CD8-positive, alpha-beta memory T cell (primary cell): ENCODE results near the gene PRDX3. TPM values are rescaled to one million over a fixed set of nuclear protein-coding genes. Genes with fewer than 3 reads are reported as not detected.

Experiments
- CTCF ChIA-PET: fragments of 350-600 bp; sonication (Branson Sonifier 250); formaldehyde crosslinking; loops from one replicate; lab custom pipeline; 2021; ENCODE audit warnings: antibody characterized with exemption; lab: Charles Lee
- POLR2A ChIA-PET: fragments of 350-600 bp; sonication (Branson Sonifier 250); formaldehyde crosslinking; loops from one replicate; lab custom pipeline; 2021; ENCODE audit warnings: antibody characterized with exemption; lab: Charles Lee
- DNase-seq, 5 donors: peaks; one replicate each; pipeline versions ENCODE4 v3.0.0 to v3.0.0-alpha.2; 2020 to 2022; ENCODE audit warnings: mixed read lengths in 1 of 5
- H3K27ac ChIP-seq: one replicate; pipeline ENCODE4 v1.7.0; 2013; ENCODE audit warnings: low read depth, mild to moderate bottlenecking, low read length, moderate library complexity
- H3K27me3 ChIP-seq: 2 replicates; pipeline ENCODE4 v1.7.0; 2013; ENCODE audit warnings: low read length, mild to moderate bottlenecking; ENCODE audit not compliant: insufficient read depth, poor library complexity, severe bottlenecking
- H3K36me3 ChIP-seq: 2 replicates; pipeline ENCODE4 v1.7.0; 2013; ENCODE audit warnings: mild to moderate bottlenecking, low read length, moderate library complexity; ENCODE audit not compliant: insufficient read depth
- H3K4me1 ChIP-seq: 2 replicates; pipeline ENCODE4 v1.7.0; 2013; ENCODE audit warnings: mild to moderate bottlenecking, low read length, moderate library complexity; ENCODE audit not compliant: insufficient read depth
- H3K4me3 ChIP-seq: 2 replicates; pipeline ENCODE4 v1.7.0; 2013; ENCODE audit warnings: mild to moderate bottlenecking, low read length
- H3K9me3 ChIP-seq: 2 replicates; pipeline ENCODE4 v1.7.0; 2013; ENCODE audit warnings: mild to moderate bottlenecking, low read length
- H3K27ac Mint-ChIP-seq, 8 donors: one replicate each; pipeline ENCODE4 v1.8.0; 2020 to 2021; ENCODE audit warnings: mixed read lengths in 8 of 8, mild to moderate bottlenecking in 6 of 8, inconsistent platforms in 3 of 8, moderate library complexity in 3 of 8
- H3K27me3 Mint-ChIP-seq, 2 donors: one replicate each; pipeline ENCODE4 v1.8.0; 2020 to 2021; ENCODE audit warnings: mixed read lengths in 2 of 2, mild to moderate bottlenecking in 1 of 2, moderate library complexity in 1 of 2
- H3K36me3 Mint-ChIP-seq, 3 donors: one replicate each; pipeline ENCODE4 v1.8.0; 2020 to 2021; ENCODE audit warnings: mixed read lengths in 3 of 3, inconsistent platforms in 1 of 3, mild to moderate bottlenecking in 1 of 3
- H3K4me1 Mint-ChIP-seq, 3 donors: one replicate each; pipeline ENCODE4 v1.8.0; 2020 to 2021; ENCODE audit warnings: mixed read lengths in 3 of 3, inconsistent platforms in 1 of 3, mild to moderate bottlenecking in 1 of 3
- H3K4me3 Mint-ChIP-seq, 7 donors: one replicate each; pipeline ENCODE4 v1.8.0; 2020 to 2021; ENCODE audit warnings: mixed read lengths in 7 of 7, mild to moderate bottlenecking in 6 of 7, moderate library complexity in 4 of 7, inconsistent platforms in 2 of 7
- H3K9me3 Mint-ChIP-seq, 5 donors: one replicate each; pipeline ENCODE4 v1.8.0; 2020 to 2022; ENCODE audit warnings: mixed read lengths in 5 of 5, mild to moderate bottlenecking in 3 of 5, moderate library complexity in 2 of 5, inconsistent platforms in 1 of 5
- polyA plus RNA-seq: library from polyadenylated mRNA; unstranded; fragments of 300-500 nt; fragmentation: Illumina TruSeq; gene quantifications from one replicate; pipeline ENCODE4 v1.2.3, GENCODE V29; 2021
- total RNA-seq, 2 experiments: library from RNA; stranded (reverse); gene quantifications; one replicate each; pipeline ENCODE4 v1.2.3, GENCODE V29; 2021

The PRDX3 gene
- total RNA-seq (100 to 1,000 TPM; 203 to 207 TPM), polyA plus RNA-seq (83.3 TPM)

GRCh38 chr10:119178372-119179119 lies at the start of gene PRDX3:
Gene PRDX3 (minus strand): TSS chr10:119178812. CDS start chr10:119178790, 22 bp downstream.
- H3K36me3 ChIP-seq, result peaks cover 2% of the 10 kb centered on the region
- Mint-ChIP-seq H3K4me1 (peaks cover 32 to 47% (median 42%) of the 10 kb centered on the region in 3 donors), H3K27ac (peak within 1 kb of the TSS; percentile 72 to 99 (median 94)), H3K4me3 (peak within 1 kb of the TSS; percentile 90 to 99 (median 96)), H3K27me3 (peaks cover 0 to 1% of the 10 kb centered on the region in 2 donors), H3K9me3 (no peaks in the 10 kb centered on the region), H3K36me3 (peaks cover 0 to 28% (median 4%) of the 10 kb centered on the region in 3 donors)
- no peaks in the 10 kb centered on the region for H3K27me3 ChIP-seq
- H3K4me3 ChIP-seq, result peak within 1 kb of the TSS; percentile 78
- peak; percentile 85 to 94 (median 90) for DNase-seq
- POLR2A ChIA-PET, result interaction anchor here (0.8 kb wide), 1 partner anchor 75 kb away, joined by 4 read pairs; the partner anchor contains the start of gene DENND10
- CTCF ChIA-PET, result interaction anchor here (1.2 kb wide), 1 partner anchor 28 kb away, joined by 5 read pairs; no protein-coding TSS in a partner anchor
- peak within 1 kb of the TSS; percentile 73 for H3K27ac ChIP-seq
- H3K9me3 ChIP-seq, result no peaks in the 10 kb centered on the region
- H3K4me1 ChIP-seq, result peaks cover 25% of the 10 kb centered on the region

DNA sequence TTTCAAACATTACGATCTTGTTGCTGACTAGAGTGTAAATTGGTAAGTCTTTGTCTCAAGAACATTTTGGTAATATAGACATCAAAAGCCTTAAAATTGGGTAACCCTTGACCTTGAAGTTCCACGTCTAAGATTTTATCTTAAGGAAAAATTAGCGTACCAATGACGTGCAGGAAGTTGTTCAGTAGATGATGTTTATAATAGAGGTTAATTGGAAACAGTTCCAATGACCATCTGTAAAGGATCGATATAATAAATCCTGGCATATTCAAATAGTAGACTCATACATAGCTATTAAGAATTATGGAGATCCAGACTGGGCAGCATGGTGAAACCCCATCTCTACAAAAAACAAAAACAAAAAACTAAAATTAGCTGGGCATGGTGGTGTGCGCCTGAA lies 49.2 kb upstream of the PRDX3 start:
- H3K4me1 Mint-ChIP-seq, result peaks cover 16 to 35% (median 22%) of the 10 kb centered on the region in 3 donors
- CTCF ChIA-PET, result no interaction called here
- peaks cover under 1% of the 10 kb centered on the region for H3K4me1 ChIP-seq
- H3K4me3 ChIP-seq, result no peak overlapping the region
- peaks cover 0 to 1% of the 10 kb centered on the region in 2 donors for H3K27me3 Mint-ChIP-seq
- no peak overlapping the region for H3K27ac ChIP-seq
- H3K27me3 ChIP-seq, result no peaks in the 10 kb centered on the region
- POLR2A ChIA-PET, result no interaction called here
- no peaks in the 10 kb centered on the region for H3K36me3 ChIP-seq
- no peak for DNase-seq
- no peak overlapping the region for H3K4me3 Mint-ChIP-seq
- peaks cover 3 to 7% (median 6%) of the 10 kb centered on the region in 3 donors for H3K36me3 Mint-ChIP-seq
- H3K9me3 ChIP-seq, result no peaks in the 10 kb centered on the region
- H3K9me3 Mint-ChIP-seq, result peaks cover 0 to 5% (median 3%) of the 10 kb centered on the region in 5 donors
- no peak overlapping the region for H3K27ac Mint-ChIP-seq

- H3K4me3 Mint-ChIP-seq, result no peak overlapping the region
- no peak overlapping the region for H3K4me3 ChIP-seq
- H3K4me1 Mint-ChIP-seq, result peaks cover 4 to 26% (median 18%) of the 10 kb centered on the region in 3 donors
- peaks cover 0 to 3% (median 0%) of the 10 kb centered on the region in 3 donors for H3K36me3 Mint-ChIP-seq
- H3K27me3 ChIP-seq, result no peaks in the 10 kb centered on the region
- no peaks in the 10 kb centered on the region for H3K9me3 ChIP-seq
- H3K27me3 Mint-ChIP-seq, result no peaks in the 10 kb centered on the region
- POLR2A ChIA-PET, result no interaction called here
- no peak overlapping the region for H3K27ac ChIP-seq
- CTCF ChIA-PET, result interaction anchor here (1.5 kb wide), 1 partner anchor 16 kb away, joined by 5 read pairs; no protein-coding TSS in a partner anchor
- H3K9me3 Mint-ChIP-seq, result no peaks in the 10 kb centered on the region
- no peak for DNase-seq
- no peaks in the 10 kb centered on the region for H3K4me1 ChIP-seq
- no peaks in the 10 kb centered on the region for H3K36me3 ChIP-seq
- peak overlapping the region in 1 of 8 donors; percentile 72 for H3K27ac Mint-ChIP-seq
Measured at GRCh38 chr10:119225083-119225658, 46.6 kb upstream of the PRDX3 start.

DNA sequence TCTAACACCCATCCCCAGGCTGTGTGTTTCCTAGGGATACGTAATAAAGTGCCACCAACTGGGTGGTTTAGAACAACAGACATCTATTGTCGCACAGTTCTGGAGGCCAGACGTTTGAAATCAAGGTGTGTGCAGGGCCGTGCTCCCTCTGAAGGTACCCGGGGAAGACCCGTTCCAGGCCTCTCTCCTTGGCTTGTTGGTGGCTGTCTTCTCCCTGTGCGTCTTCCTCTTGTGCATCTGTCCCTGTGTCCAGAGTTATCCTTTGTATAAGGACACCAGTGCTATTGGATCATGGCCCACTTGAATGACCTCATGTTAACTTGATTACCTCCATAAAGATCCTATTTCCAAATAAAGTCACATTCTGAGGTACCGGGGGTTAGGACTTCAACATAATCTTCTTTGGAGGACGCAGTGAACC lies 44.4 kb upstream of the PRDX3 start:
- no peaks in the 10 kb centered on the region for H3K27me3 ChIP-seq
- Mint-ChIP-seq H3K27me3 (no peaks in the 10 kb centered on the region), H3K4me3 (no peak overlapping the region), H3K9me3 (no peaks in the 10 kb centered on the region), H3K4me1 (peaks cover 1 to 21% (median 9%) of the 10 kb centered on the region in 3 donors), H3K27ac (no peak overlapping the region), H3K36me3 (no peaks in the 10 kb centered on the region)
- CTCF ChIA-PET, result interaction anchor here (0.8 to 1.4 kb wide), 2 partner anchors 11 to 17 kb away, joined by 3 to 4 read pairs; no protein-coding TSS in a partner anchor
- no peaks in the 10 kb centered on the region for H3K9me3 ChIP-seq
- H3K36me3 ChIP-seq, result no peaks in the 10 kb centered on the region
- DNase-seq, result no peak
- no peak overlapping the region for H3K27ac ChIP-seq
- POLR2A ChIA-PET, result no interaction called here
- H3K4me3 ChIP-seq, result no peak overlapping the region
- peaks cover 5% of the 10 kb centered on the region for H3K4me1 ChIP-seq

DNA sequence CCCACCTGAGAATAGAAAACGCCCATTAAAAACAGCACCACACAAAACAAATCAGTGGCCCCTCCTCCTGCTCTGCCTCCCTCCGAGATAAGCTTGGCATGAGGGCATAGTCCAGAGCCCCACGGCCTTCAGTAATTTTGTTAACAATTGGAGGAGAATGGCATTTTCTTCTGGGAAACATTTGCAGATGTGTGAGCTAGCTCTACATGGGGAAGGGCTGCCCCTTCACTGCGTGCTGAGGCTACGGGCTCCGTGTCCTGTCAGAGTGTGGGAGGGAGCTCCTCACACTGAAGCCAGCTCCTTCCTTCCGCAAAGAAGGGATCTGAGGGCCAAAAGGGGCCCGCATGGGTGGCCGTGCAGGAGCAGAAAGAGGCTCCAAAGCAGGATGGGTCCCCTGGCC lies 43.9 kb upstream of the PRDX3 start:
- Mint-ChIP-seq H3K4me1 (peaks cover 1 to 24% (median 9%) of the 10 kb centered on the region in 3 donors), H3K27ac (no peak overlapping the region)
- POLR2A ChIA-PET, result no interaction called here

GRCh38 chr10:119221666-119222065 lies 43.1 kb upstream of the PRDX3 start:
- Histone ChIP-seq H3K9me3 (no peaks in the 10 kb centered on the region), H3K27ac (no peak overlapping the region), H3K27me3 (no peaks in the 10 kb centered on the region), H3K36me3 (no peaks in the 10 kb centered on the region), H3K4me1 (peaks cover 7% of the 10 kb centered on the region), H3K4me3 (no peak overlapping the region)
- DNase-seq, result no peak
- ChIA-PET POLR2A (no interaction called here), CTCF (interaction anchor here (1.0 to 1.4 kb wide), 2 partner anchors 15 to 26 kb away, joined by 3 to 4 read pairs; no protein-coding TSS in a partner anchor)
- no peaks in the 10 kb centered on the region for H3K9me3 Mint-ChIP-seq
- no peak overlapping the region for H3K4me3 Mint-ChIP-seq
- no peak overlapping the region for H3K27ac Mint-ChIP-seq
- H3K4me1 Mint-ChIP-seq, result peaks cover 1 to 30% (median 9%) of the 10 kb centered on the region in 3 donors
- H3K36me3 Mint-ChIP-seq, result no peaks in the 10 kb centered on the region
- no peaks in the 10 kb centered on the region for H3K27me3 Mint-ChIP-seq

More for the DNA sequence above, 43.9 kb upstream of the PRDX3 start:
- no peak overlapping the region for H3K4me3 Mint-ChIP-seq
- H3K27me3 ChIP-seq, result no peaks in the 10 kb centered on the region
- H3K36me3 Mint-ChIP-seq, result no peaks in the 10 kb centered on the region
- H3K4me3 ChIP-seq, result no peak overlapping the region
- DNase-seq, result no peak
- no peaks in the 10 kb centered on the region for H3K9me3 ChIP-seq
- H3K4me1 ChIP-seq, result peaks cover 7% of the 10 kb centered on the region
- H3K27me3 Mint-ChIP-seq, result no peaks in the 10 kb centered on the region
- H3K27ac ChIP-seq, result no peak overlapping the region
- no peaks in the 10 kb centered on the region for H3K9me3 Mint-ChIP-seq
- CTCF ChIA-PET, result interaction anchor here (0.8 to 1.4 kb wide), 3 partner anchors 10 to 25 kb away, joined by 3 to 4 read pairs (median 3); no protein-coding TSS in a partner anchor
- H3K36me3 ChIP-seq, result no peaks in the 10 kb centered on the region

DNA sequence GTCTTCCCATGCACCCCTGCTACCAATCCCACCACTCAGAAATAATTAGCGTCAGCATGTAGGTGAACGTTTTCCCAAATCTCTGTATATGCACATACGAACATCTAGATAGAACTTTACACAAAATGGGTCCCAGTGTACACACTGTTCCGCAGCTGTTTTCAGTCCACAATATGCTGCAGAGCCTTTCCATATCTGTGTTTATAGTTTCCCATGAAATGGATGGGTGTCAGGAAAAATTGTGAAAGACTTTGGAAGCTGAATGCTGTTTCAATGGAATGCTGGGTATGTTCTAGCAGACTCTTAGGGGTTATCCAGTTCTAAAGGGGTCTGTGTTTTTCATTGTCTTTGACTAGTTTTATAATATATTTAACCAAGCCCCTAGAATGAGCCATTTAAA lies 42.6 kb upstream of the PRDX3 start:
- no peaks in the 10 kb centered on the region for H3K36me3 ChIP-seq
- H3K27me3 ChIP-seq, result no peaks in the 10 kb centered on the region
- H3K27ac ChIP-seq, result no peak overlapping the region
- H3K27me3 Mint-ChIP-seq, result no peaks in the 10 kb centered on the region
- peaks cover 1 to 30% (median 9%) of the 10 kb centered on the region in 3 donors for H3K4me1 Mint-ChIP-seq
- no peaks in the 10 kb centered on the region for H3K36me3 Mint-ChIP-seq
- no peak overlapping the region for H3K4me3 Mint-ChIP-seq
- no peak overlapping the region for H3K27ac Mint-ChIP-seq
- peaks cover 7% of the 10 kb centered on the region for H3K4me1 ChIP-seq
- CTCF ChIA-PET, result no interaction called here
- POLR2A ChIA-PET, result no interaction called here
- no peak overlapping the region for H3K4me3 ChIP-seq
- no peaks in the 10 kb centered on the region for H3K9me3 Mint-ChIP-seq
- no peaks in the 10 kb centered on the region for H3K9me3 ChIP-seq
- no peak for DNase-seq
